HG03060 (cell line): ENCODE results near the gene BPIFB2.

ENCODE experiments used
- ATAC-seq: cut with Tn5 transposase; IDR thresholded peaks from one replicate; pipeline ENCODE4 v1.9.1; 2021; ENCODE audit warnings: low read depth, moderate number of reproducible peaks; ENCODE audit not compliant: unreplicated experiment

The BPIFB2 gene

GRCh38 chr20:33019465-33020277 is 12.2 kb downstream of the BPIFB2 start:
- ATAC-seq = no peak

GRCh38 chr20:33020278-33021161 is 13.0 kb downstream of the BPIFB2 start:
- no peak for ATAC-seq

GRCh38 chr20:33021879-33022278 is 14.4 kb downstream of the BPIFB2 start:
- ATAC-seq = no peak

- ATAC-seq = no peak
These were observed 14.8 kb downstream of the BPIFB2 start for GRCh38 chr20:33022289-33022688.

- no peak for ATAC-seq
These were observed 15.4 kb downstream of the BPIFB2 start for GRCh38 chr20:33022694-33023438.

- no peak for ATAC-seq
These were observed 16.1 kb downstream of the BPIFB2 start for GRCh38 chr20:33023439-33024242.

GRCh38 chr20:33024243-33024560 is 16.7 kb downstream of the BPIFB2 start:
- no peak for ATAC-seq

GRCh38 chr20:33024609-33025317 is 17.3 kb downstream of the BPIFB2 start:
- no peak for ATAC-seq

- ATAC-seq = no peak
These were observed 17.9 kb downstream of the BPIFB2 start for GRCh38 chr20:33025318-33025876.

GRCh38 chr20:33026072-33026778 is 18.7 kb downstream of the BPIFB2 start:
- no peak for ATAC-seq

GRCh38 chr20:33026779-33027759 is 19.6 kb downstream of the BPIFB2 start:
- ATAC-seq = no peak

GRCh38 chr20:33027769-33028751 is 20.6 kb downstream of the BPIFB2 start:
- ATAC-seq = no peak

GRCh38 chr20:33028875-33029274 is 21.4 kb downstream of the BPIFB2 start:
- ATAC-seq = no peak

- ATAC-seq = no peak
These were observed 22.6 kb downstream of the BPIFB2 start for GRCh38 chr20:33030076-33030475.

- ATAC-seq = no peak
These were observed 23.1 kb downstream of the BPIFB2 start for GRCh38 chr20:33030569-33030968.

- no peak for ATAC-seq
These were observed 24.0 kb downstream of the BPIFB2 start, which contains the start of gene BPIFB6 for GRCh38 chr20:33031531-33031930. Gene BPIFB6 (plus strand): TSS chr20:33031648. CDS start chr20:33031648, 0 bp downstream.
